Astrocyte of the spinal cord (primary cell): ENCODE data around the gene PFN4.
"Not testable (repeated sequence)": the region's sequence is repeated elsewhere in the genome, so short reads cannot be mapped to it uniquely, and the experiment has no call there.

ENCODE experiments used
- DNase-seq: peaks from one replicate; pipeline ENCODE4 v3.0.0; 2011; ENCODE audit warnings: low read depth, low spot score
- H3K4me3 ChIP-seq: 2 replicates; pipeline ENCODE4 v1.5.1; 2011; ENCODE audit warnings: low read depth, mild to moderate bottlenecking, low read length, moderate library complexity
- CTCF ChIP-seq: IDR thresholded peaks from 2 replicates; pipeline ENCODE4 v1.5.1; 2012; ENCODE audit warnings: low read depth, mild to moderate bottlenecking, low read length, inconsistent platforms
- in situ Hi-C: cut with HindIII; loops from 2 replicates; pipeline ENCODE4 v1.10.0; 2017; ENCODE audit warnings: low sequenced_read_pairs

PFN4 gene

GRCh38 chr2:24117902-24118301 is 5.2 kb downstream of the PFN4 start:
- H3K4me3 ChIP-seq, result no peak overlapping the region
- in situ Hi-C loops, result no loop called here
- no peak for DNase-seq
- TF ChIP-seq CTCF, result no peak

- no peak for DNase-seq
- no peak overlapping the region for H3K4me3 ChIP-seq
- in situ Hi-C loops, result no loop called here
- TF ChIP-seq CTCF, result no peak
These were observed 8.1 kb downstream of the PFN4 start for GRCh38 chr2:24115057-24115456.

GRCh38 chr2:24111407-24111901 is 11.7 kb downstream of the PFN4 start:
- no peak for TF ChIP-seq CTCF

GRCh38 chr2:24110660-24111303 is 12.4 kb downstream of the PFN4 start:
- DNase-seq, result no peak

More at GRCh38 chr2:24111407-24111901, 11.7 kb downstream of the PFN4 start:
- peak; percentile 62 for DNase-seq
- in situ Hi-C loops, result no loop called here
- H3K4me3 ChIP-seq, result no peak overlapping the region

GRCh38 chr2:24109431-24109830 is 13.7 kb downstream of the PFN4 start:
- in situ Hi-C loops, DNase-seq: not testable (repeated sequence)

More at GRCh38 chr2:24110660-24111303, 12.4 kb downstream of the PFN4 start:
- no peak for TF ChIP-seq CTCF
- no peak overlapping the region for H3K4me3 ChIP-seq
- in situ Hi-C loops, result no loop called here

GRCh38 chr2:24107336-24107735 is 15.8 kb downstream of the PFN4 start:
- no peak for DNase-seq
- TF ChIP-seq CTCF, result no peak
- no peak overlapping the region for H3K4me3 ChIP-seq
- in situ Hi-C loops, result no loop called here

More at GRCh38 chr2:24109431-24109830, 13.7 kb downstream of the PFN4 start:
- not testable (repeated sequence) for H3K4me3 ChIP-seq

GRCh38 chr2:24106786-24107185 is 16.3 kb downstream of the PFN4 start:
- no peak overlapping the region for H3K4me3 ChIP-seq
- in situ Hi-C loops, result no loop called here
- TF ChIP-seq CTCF, result no peak
- DNase-seq, result no peak
